ENCODE results near the gene WNT1.

Gene WNT1

DNA sequence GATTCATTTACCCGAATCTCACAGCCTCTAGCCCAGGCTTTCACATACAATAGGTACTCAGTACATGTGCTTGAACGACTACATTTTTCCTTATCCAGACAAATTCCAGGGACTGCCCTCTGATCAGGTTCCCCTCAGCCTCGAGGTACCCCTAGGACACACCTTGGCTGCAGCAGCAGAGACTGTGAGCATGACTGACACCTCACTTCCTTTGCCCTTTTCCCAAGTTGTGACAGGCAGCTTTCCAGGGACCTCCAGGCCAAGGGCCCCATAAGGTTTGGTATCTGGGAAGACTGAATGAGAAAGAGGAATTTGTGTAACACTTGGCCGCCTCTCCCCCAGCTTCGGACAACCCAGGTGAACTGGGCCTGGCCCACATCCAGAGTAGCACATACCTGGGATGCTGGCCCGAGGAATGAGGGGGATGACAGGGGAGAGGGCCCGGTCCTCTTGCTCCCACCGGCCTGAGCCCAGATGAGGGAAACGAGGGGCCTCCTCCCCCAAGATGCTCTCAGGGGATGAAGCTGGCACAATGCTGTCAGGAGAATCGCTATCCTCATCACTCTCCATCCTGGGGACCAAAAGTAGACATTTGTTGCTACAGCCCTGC is 50.6 kb downstream of the WNT1 start:
- no peak for DNase-seq (ENCODE audit: low read depth)

DNA sequence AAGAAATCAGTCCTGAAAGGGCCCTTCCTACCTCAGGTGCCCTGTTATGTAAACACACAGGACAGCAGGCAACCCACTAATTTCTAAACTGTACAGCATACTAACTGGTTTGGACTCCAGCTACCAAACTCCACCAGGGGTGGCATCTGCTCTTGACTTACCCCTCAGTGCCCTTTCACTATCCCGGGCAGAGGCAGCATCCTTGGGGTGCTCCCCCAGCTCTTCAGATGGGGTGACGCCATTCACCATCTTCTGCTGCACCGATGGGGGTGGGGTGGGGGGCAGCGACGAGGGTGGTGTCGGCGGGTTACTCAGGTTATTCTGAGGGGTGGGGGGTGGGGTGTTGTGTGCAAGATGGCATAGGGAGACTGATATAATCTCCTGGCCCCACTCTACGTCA is 52.0 kb downstream of the WNT1 start:
- DNase-seq (ENCODE audit: low read depth), result no peak

- DNase-seq (ENCODE audit: low read depth), result no peak
These were observed 52.8 kb downstream of the WNT1 start for GRCh38 chr12:49030714-49031572.

DNA sequence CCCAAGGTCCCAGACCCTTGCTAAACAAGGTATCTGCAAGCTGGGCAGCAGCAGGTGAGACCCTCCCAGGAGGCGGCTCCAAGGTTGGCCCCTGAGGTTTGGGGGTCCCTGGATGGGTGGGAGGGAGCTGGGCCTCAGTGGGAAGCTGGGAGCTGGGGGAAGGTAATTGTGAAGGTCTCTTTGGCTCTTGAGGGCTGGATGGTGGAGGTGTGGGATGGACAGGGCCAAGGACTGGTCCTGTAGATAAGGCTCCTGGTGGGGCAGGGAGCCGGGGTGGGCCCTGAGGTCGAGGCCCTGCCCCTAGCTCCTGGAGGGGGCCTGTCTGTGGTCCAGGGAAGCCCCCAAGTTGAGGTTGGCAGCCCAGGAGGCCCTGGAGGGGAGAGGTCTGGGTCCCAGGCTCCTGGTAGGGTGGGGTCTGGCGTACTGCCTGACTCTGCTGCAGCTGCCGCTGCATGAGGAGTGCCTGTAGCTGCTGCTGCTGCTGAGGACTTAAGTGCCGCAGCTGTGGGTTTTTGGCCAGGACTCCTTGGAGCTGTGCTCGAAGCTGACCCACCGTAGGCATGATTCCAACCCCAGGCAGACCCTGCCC is 53.5 kb downstream of the WNT1 start:
- no peak for DNase-seq (ENCODE audit: low read depth)

Data from stimulated activated CD8-positive, alpha-beta memory T cell treated with anti-CD3 and anti-CD28 coated beads, Interleukin-15, amount 100 ng/mL, for 1 hour (primary cell).